ENCODE results near the gene MBP.
A peak's percentile ranks its signal among the peaks of the same experiment; 100 is the strongest.

The MBP gene

GRCh38 chr18:77049938-77050337 lies 82.6 kb downstream of the MBP start:
- DNase-seq (ENCODE audit: insufficient read length, low spot score) = no peak

DNA sequence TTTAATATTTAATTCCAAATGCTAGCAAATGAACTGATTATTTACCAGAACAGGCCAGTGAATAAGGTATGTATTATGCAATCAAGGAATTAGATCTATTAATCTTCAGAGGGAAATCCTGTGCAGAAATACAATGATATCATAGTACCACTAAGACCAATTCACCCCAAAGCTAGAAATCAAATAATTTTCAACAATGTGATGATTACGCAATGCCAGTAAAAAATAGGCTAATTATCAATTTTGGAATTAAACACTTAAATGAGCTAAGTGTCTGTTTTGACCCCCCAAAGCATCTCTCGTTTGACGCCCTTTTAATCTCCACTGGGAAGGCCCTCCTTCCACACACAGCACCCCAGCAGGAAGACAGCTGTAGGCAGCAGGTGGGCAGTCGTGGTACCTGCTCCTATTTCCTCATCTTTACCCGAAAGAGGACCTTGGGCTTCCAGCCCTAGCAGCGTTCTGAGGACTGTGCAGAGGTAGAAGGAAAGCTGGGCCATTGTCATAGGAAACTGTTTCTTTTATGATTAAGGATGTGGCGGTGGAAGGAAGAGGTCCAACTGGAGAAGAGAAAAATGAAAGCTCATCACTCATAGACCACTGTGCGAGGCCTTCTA lies 84.7 kb downstream of the MBP start:
- no peak for FAIRE-seq
- no peak for TF ChIP-seq POLR2AphosphoS5 (IDR thresholded peaks at IDR 0.05; ENCODE audit: low read depth, low read length)
- DNase-seq (ENCODE audit: insufficient read length, low spot score) = no peak

More at GRCh38 chr18:77049938-77050337, 82.6 kb downstream of the MBP start:
- no peak for FAIRE-seq
- TF ChIP-seq TAF1 (IDR thresholded peaks at IDR 0.05; ENCODE audit: low read depth, low read length) (no peak), PAX5 (IDR thresholded peaks at IDR 0.05; ENCODE audit: insufficient read depth, low read length, severe bottlenecking) (no peak), POU2F2 (IDR thresholded peaks at IDR 0.05; ENCODE audit: low read depth, low read length) (no peak), POLR2A (IDR thresholded peaks at IDR 0.05; ENCODE audit: low read depth, low read length) (no peak), POLR2AphosphoS5 (IDR thresholded peaks at IDR 0.05; ENCODE audit: low read depth, low read length) (no peak), SPI1 (IDR thresholded peaks at IDR 0.05; ENCODE audit: low read depth, low read length) (no peak)

DNA sequence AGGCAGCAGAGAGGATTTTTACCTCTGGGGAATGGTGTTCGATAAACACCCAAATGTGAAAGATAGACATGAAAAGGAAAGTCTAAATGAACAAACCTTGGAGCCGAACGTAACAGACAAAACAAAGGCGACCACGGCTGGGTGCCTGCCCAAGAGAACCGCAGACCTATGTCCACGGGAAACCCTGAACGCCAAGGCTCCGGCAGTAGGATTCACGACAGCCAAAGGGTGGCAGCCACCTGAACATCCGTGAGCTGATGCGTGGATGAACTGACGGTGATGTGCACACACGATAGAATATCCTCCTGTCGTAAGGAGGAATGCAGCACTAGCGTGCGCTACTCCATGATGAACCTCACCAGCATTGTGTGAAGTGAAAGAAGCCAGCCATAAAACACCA lies 85.6 kb downstream of the MBP start:
- no peak for DNase-seq (ENCODE audit: insufficient read length, low spot score)
- no peak for FAIRE-seq
- TF ChIP-seq PAX5 (IDR thresholded peaks at IDR 0.05; ENCODE audit: insufficient read depth, low read length, severe bottlenecking) (no peak), POLR2A (IDR thresholded peaks at IDR 0.05; ENCODE audit: low read depth, low read length) (no peak)

DNA sequence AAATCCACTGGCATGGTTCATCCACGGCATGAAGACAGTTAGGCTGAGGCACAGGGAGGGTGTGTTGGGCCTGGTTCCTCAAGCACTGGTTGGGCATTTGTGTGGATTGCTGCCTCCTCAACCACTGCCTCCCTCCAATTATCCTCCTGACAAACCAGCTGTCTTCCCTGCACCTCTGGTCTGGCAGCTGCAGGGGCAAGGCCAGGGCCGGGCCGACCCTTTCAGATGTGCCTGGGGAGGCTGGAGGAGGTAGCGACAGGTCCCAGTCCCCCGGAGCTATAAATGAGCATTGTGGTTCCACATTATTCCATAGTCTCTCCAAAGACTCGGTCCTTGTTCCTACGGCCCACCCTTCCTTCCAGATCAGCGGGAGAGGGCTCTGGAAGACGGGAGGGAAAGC lies 86.2 kb downstream of the MBP start:
- FAIRE-seq (no peak), DNase-seq (ENCODE audit: insufficient read length, low spot score) (no peak)
- TF ChIP-seq PAX5 (IDR thresholded peaks at IDR 0.05; ENCODE audit: insufficient read depth, low read length, severe bottlenecking) = no peak
- no peak for TF ChIP-seq POLR2A (IDR thresholded peaks at IDR 0.05; ENCODE audit: low read depth, low read length)
- TF ChIP-seq POLR2AphosphoS5 (IDR thresholded peaks at IDR 0.05; ENCODE audit: low read depth, low read length) = no peak
- TF ChIP-seq TAF1 (IDR thresholded peaks at IDR 0.05; ENCODE audit: low read depth, low read length) = no peak
- no peak for TF ChIP-seq SPI1 (IDR thresholded peaks at IDR 0.05; ENCODE audit: low read depth, low read length)
- TF ChIP-seq POU2F2 (IDR thresholded peaks at IDR 0.05; ENCODE audit: low read depth, low read length) = no peak

DNA sequence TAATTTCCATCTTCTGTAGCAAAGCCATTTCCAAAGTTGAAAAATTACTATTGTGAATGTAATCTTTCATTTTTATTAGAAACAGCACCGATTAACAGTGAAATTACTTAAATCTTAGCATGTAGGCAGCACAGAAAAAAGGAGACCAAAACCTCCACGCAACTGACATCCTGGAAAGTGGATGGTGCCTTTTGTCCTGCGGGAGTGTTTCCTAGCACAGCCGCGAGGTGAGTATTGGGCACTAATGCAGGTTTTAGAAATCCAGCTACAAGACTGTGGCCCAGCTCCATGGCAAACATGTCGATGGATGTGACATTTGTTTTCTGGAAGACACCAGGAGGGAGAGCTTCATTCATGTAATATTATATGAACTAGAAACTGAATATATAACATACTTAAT lies 86.9 kb downstream of the MBP start:
- FAIRE-seq (no peak), DNase-seq (ENCODE audit: insufficient read length, low spot score) (no peak)

GRCh38 chr18:77044866-77045664 lies 87.5 kb downstream of the MBP start:
- FAIRE-seq (peak; percentile 79), DNase-seq (ENCODE audit: insufficient read length, low spot score) (no peak)
- no peak for TF ChIP-seq PAX5 (IDR thresholded peaks at IDR 0.05; ENCODE audit: insufficient read depth, low read length, severe bottlenecking)
- TF ChIP-seq SPI1 (IDR thresholded peaks at IDR 0.05; ENCODE audit: low read depth, low read length) = no peak
- TF ChIP-seq POLR2A (IDR thresholded peaks at IDR 0.05; ENCODE audit: low read depth, low read length) = no peak
- TF ChIP-seq TAF1 (IDR thresholded peaks at IDR 0.05; ENCODE audit: low read depth, low read length) = no peak
- no peak for TF ChIP-seq POU2F2 (IDR thresholded peaks at IDR 0.05; ENCODE audit: low read depth, low read length)
- TF ChIP-seq POLR2AphosphoS5 (IDR thresholded peaks at IDR 0.05; ENCODE audit: low read depth, low read length) = no peak

More for the DNA sequence above, 86.9 kb downstream of the MBP start:
- TF ChIP-seq POU2F2 (IDR thresholded peaks at IDR 0.05; ENCODE audit: low read depth, low read length) (no peak), POLR2AphosphoS5 (IDR thresholded peaks at IDR 0.05; ENCODE audit: low read depth, low read length) (no peak), TAF1 (IDR thresholded peaks at IDR 0.05; ENCODE audit: low read depth, low read length) (no peak), SPI1 (IDR thresholded peaks at IDR 0.05; ENCODE audit: low read depth, low read length) (no peak), POLR2A (IDR thresholded peaks at IDR 0.05; ENCODE audit: low read depth, low read length) (no peak), PAX5 (IDR thresholded peaks at IDR 0.05; ENCODE audit: insufficient read depth, low read length, severe bottlenecking) (no peak)

DNA sequence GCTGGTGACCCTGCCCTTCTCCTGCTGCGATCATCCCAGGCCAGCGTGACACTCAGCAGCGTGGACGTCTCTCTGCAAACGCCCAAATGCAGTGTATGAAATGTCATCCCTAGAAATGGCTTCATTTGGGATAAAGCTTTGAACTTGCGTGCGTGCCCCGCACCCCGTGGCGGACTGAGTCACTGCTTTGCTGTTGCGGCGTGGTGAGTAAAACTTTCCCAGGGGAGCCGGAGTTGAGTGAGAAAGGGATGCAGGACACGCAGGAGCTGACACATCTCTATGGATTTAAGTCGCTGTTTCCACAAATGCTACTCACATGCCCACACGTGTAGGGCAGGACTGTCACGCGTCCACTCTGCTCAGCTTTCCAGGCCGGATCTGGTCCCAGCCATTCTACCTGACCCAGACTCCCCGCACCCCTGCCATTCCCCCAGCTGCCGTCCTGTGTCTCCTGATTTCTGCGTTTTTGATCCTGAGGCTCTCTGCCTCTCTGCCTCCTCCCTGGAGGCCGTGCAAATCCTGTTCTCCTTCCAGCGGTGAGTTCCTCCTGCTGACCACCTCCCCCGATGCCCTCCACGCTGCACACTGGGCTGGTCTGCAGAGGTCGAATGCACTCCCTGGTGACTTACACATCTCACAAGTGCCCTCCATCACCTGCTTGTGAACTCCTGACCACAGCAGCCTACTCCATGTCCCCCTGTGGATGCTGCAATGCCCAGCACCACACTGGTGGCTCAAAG lies 88.9 kb downstream of the MBP start:
- TF ChIP-seq TAF1 (IDR thresholded peaks at IDR 0.05; ENCODE audit: low read depth, low read length) (no peak), POLR2AphosphoS5 (IDR thresholded peaks at IDR 0.05; ENCODE audit: low read depth, low read length) (no peak), PAX5 (IDR thresholded peaks at IDR 0.05; ENCODE audit: insufficient read depth, low read length, severe bottlenecking) (no peak), POLR2A (IDR thresholded peaks at IDR 0.05; ENCODE audit: low read depth, low read length) (no peak), SPI1 (IDR thresholded peaks at IDR 0.05; ENCODE audit: low read depth, low read length) (no peak)
- FAIRE-seq (no peak), DNase-seq (ENCODE audit: insufficient read length, low spot score) (no peak)

DNA sequence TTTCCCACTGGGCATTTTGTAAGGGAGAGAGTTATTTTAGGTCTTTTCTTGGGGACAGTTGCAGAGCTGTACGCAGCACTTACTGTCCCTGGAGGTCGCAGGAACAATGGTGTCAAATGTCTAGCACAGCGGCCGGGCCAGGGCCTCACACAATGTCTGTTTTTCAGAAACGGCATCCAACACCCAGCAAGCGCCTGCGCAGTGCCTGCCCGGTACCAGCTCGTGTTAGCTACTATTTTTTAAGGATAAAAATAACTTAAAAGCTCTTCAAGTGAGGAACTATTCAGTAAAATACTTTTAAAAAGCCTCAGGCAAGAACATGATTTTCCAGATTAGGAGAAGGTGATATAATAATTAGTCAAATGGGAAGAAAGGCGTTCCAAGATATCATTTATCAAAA lies 90.0 kb downstream of the MBP start:
- TF ChIP-seq POU2F2 (IDR thresholded peaks at IDR 0.05; ENCODE audit: low read depth, low read length) (no peak), TAF1 (IDR thresholded peaks at IDR 0.05; ENCODE audit: low read depth, low read length) (no peak), POLR2A (IDR thresholded peaks at IDR 0.05; ENCODE audit: low read depth, low read length) (no peak), SPI1 (IDR thresholded peaks at IDR 0.05; ENCODE audit: low read depth, low read length) (no peak), POLR2AphosphoS5 (IDR thresholded peaks at IDR 0.05; ENCODE audit: low read depth, low read length) (no peak)
- no peak for DNase-seq (ENCODE audit: insufficient read length, low spot score)
- no peak for FAIRE-seq

DNA sequence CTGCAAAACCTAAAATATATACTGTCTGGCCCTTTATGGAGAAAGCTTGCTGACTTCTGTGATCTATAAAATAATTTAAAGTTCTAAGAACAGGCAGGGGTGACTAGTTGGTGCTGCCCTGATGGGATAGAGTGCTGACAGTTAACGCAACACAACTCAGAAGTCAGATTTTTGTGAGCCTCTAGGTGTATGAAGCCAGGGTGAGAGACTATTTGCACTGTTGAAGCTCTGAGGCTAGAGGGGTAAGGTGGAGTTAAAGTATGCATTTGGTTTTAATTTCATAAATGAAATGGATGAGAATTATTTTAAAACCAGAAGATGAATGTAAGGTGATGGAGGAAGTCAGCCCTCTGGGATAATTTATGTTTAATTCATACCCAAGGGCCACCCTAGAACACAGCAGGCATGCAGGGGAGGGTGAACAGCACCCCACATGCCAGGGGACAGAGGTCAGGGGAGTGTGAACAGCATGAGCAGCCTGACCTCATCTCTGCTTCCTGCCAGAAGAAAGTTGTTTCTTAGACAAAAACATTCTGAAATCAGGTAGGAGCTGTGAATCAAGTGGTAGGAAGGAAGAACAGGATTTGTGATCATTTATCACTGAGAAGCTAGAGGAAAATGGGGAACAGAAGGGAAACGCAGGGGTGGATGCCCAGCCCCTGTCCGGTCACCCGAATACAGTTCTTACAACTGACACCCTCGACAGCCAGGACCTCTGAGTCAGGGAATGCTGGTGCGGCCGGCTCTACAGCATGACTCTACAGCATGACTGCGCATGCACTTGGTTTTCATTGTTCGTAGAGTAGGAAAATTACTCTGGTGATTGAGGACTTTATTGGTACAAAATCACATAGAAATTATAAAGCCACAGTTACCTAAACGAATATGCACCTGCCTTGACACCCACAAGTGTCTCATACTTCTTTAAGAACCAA lies 93.1 kb downstream of the MBP start:
- TF ChIP-seq TAF1 (IDR thresholded peaks at IDR 0.05; ENCODE audit: low read depth, low read length) (no peak), POLR2AphosphoS5 (IDR thresholded peaks at IDR 0.05; ENCODE audit: low read depth, low read length) (no peak), SPI1 (IDR thresholded peaks at IDR 0.05; ENCODE audit: low read depth, low read length) (no peak), POLR2A (IDR thresholded peaks at IDR 0.05; ENCODE audit: low read depth, low read length) (no peak), POU2F2 (IDR thresholded peaks at IDR 0.05; ENCODE audit: low read depth, low read length) (no peak), PAX5 (IDR thresholded peaks at IDR 0.05; ENCODE audit: insufficient read depth, low read length, severe bottlenecking) (no peak)
- no peak for FAIRE-seq
- no peak for DNase-seq (ENCODE audit: insufficient read length, low spot score)

Measured in GM12891 (cell line).